Measurements from ENCODE around the gene UBE2N.

DNA sequence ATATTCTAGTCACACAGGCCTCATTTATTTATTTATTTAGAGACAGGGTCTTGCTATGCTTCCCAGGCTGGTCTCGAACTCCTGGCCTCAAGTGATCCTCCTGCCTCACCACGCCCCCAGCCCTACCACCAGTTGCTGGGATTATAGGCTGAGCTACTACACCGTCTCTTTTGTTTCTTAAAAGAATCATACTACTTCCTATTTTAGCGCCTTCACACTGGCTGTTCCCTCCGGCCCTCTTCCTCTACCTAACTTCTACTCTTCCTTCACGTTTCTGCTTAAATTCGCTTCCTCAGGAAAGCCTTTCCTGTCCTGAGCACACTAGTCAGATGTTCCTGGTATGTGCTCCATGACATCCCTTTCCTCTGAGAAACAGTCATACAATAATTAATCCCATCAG is 19.2 kb upstream of the UBE2N start:
- TF ChIP-seq, protein P1, sequence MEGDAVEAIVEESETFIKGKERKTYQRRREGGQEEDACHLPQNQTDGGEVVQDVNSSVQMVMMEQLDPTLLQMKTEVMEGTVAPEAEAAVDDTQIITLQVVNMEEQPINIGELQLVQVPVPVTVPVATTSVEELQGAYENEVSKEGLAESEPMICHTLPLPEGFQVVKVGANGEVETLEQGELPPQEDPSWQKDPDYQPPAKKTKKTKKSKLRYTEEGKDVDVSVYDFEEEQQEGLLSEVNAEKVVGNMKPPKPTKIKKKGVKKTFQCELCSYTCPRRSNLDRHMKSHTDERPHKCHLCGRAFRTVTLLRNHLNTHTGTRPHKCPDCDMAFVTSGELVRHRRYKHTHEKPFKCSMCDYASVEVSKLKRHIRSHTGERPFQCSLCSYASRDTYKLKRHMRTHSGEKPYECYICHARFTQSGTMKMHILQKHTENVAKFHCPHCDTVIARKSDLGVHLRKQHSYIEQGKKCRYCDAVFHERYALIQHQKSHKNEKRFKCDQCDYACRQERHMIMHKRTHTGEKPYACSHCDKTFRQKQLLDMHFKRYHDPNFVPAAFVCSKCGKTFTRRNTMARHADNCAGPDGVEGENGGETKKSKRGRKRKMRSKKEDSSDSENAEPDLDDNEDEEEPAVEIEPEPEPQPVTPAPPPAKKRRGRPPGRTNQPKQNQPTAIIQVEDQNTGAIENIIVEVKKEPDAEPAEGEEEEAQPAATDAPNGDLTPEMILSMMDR (conservative IDR thresholded peaks at IDR 0.05) = no peak
- TF ChIP-seq EZH2 (IDR thresholded peaks at IDR 0.05; ENCODE audit: low read depth) = no peak

Measured in PC-9 (cell line).